BLaER1 treated with 17β-estradiol and CSF1 and Interleukin-3, amounts not matched to agents 10 nM and 100 nM (cell line): ENCODE data around the gene CD1C.
A peak's percentile ranks its signal among the peaks of the same experiment; 100 is the strongest.
"Not testable (repeated sequence)": the region's sequence is repeated elsewhere in the genome, so short reads cannot be mapped to it uniquely, and the experiment has no call there.

Experiments used
- H3K27ac ChIP-seq, 11 experiments: shearing (Covaris generic); formaldehyde crosslinking; 2 replicates each; pipeline ENCODE4 v1.8.1; 2022
- H3K27me3 ChIP-seq, 11 experiments: shearing (Covaris generic); formaldehyde crosslinking; 2 replicates each; pipeline ENCODE4 v1.8.1; 2022
- H3K36me3 ChIP-seq, 11 experiments: shearing (Covaris generic); formaldehyde crosslinking; 2 replicates each; pipeline ENCODE4 v1.8.1; 2022
- H3K4me1 ChIP-seq, 10 experiments: shearing (Covaris generic); formaldehyde crosslinking; 2 replicates each; pipeline ENCODE4 v1.8.1; 2022
- H3K4me2 ChIP-seq, 11 experiments: shearing (Covaris generic); formaldehyde crosslinking; 2 replicates each; pipeline ENCODE4 v1.8.1; 2022
- H3K4me3 ChIP-seq, 10 experiments: shearing (Covaris generic); formaldehyde crosslinking; 2 replicates each; pipeline ENCODE4 v1.8.1; 2022
- H3K9ac ChIP-seq, 11 experiments: shearing (Covaris generic); formaldehyde crosslinking; 2 replicates each; pipeline ENCODE4 v1.8.1; 2022
- H3K9me3 ChIP-seq, 11 experiments: shearing (Covaris generic); formaldehyde crosslinking; replicated peaks in 1 of 11; 2 replicates each; pipeline ENCODE4 v1.8.1; 2022
- H4K20me1 ChIP-seq, 11 experiments: shearing (Covaris generic); formaldehyde crosslinking; 2 replicates each; pipeline ENCODE4 v1.8.1; 2022
- Cebpa-rat ChIP-seq, 11 experiments: shearing (Covaris generic); IDR thresholded peaks; 2 replicates each; pipeline ENCODE4 v1.8.1; 2022

Gene CD1C

GRCh38 chr1:158257888-158258287, 31.8 kb upstream of the CD1C start:
- Histone ChIP-seq H3K9ac (no peak overlapping the region), H3K27ac (no peak overlapping the region), H3K27me3 (peaks cover 0 to 59% (median 0%) of the 10 kb centered on the region in 11 experiments; a peak in 5 of 22 replicates), H3K4me1 (peaks cover 0 to 29% (median 2%) of the 10 kb centered on the region in 10 experiments; a peak in 6 of 20 replicates), H3K4me2 (peak overlapping the region in 3 of 11 experiments; percentile 3 to 43 (median 17); a peak in 3 of 22 replicates), H3K4me3 (no peak overlapping the region), H3K9me3 (peaks cover 6 to 33% (median 24%) of the 10 kb centered on the region in 11 experiments), H4K20me1 (no peaks in the 10 kb centered on the region), H3K36me3 (no peaks in the 10 kb centered on the region)
- TF ChIP-seq Cebpa-rat (IDR thresholded peaks at IDR 0.05): no peak

GRCh38 chr1:158259117-158259516, 30.6 kb upstream of the CD1C start:
- Histone ChIP-seq H3K27me3 (peaks cover 0 to 49% (median 0%) of the 10 kb centered on the region in 11 experiments; a peak in 5 of 22 replicates), H3K4me2 (no peak overlapping the region), H3K27ac (no peak overlapping the region), H4K20me1 (no peaks in the 10 kb centered on the region), H3K4me3 (no peak overlapping the region), H3K36me3 (no peaks in the 10 kb centered on the region), H3K4me1 (peaks cover 0 to 29% (median 2%) of the 10 kb centered on the region in 10 experiments; a peak in 6 of 20 replicates), H3K9ac (no peak overlapping the region), H3K9me3 (peaks cover 6 to 33% (median 24%) of the 10 kb centered on the region in 11 experiments)
- TF ChIP-seq Cebpa-rat (IDR thresholded peaks at IDR 0.05): no peak

- Histone ChIP-seq H3K4me2 (no peak overlapping the region), H3K9me3 (peaks cover 13 to 23% (median 17%) of the 10 kb centered on the region in 11 experiments; a peak in 21 of 22 replicates), H3K4me1 (peaks cover 13 to 22% (median 14%) of the 10 kb centered on the region in 10 experiments), H3K9ac (no peak overlapping the region), H3K27me3 (no peaks in the 10 kb centered on the region), H3K36me3 (no peaks in the 10 kb centered on the region), H3K4me3 (no peak overlapping the region), H4K20me1 (no peaks in the 10 kb centered on the region), H3K27ac (no peak overlapping the region)
- TF ChIP-seq Cebpa-rat (IDR thresholded peaks at IDR 0.05): no peak
Measured at GRCh38 chr1:158272681-158273080, 17.0 kb upstream of the CD1C start.

GRCh38 chr1:158274797-158275196, 14.9 kb upstream of the CD1C start:
- H3K27me3 ChIP-seq: no peaks in the 10 kb centered on the region
- H3K9me3 ChIP-seq: peaks cover 17 to 26% (median 20%) of the 10 kb centered on the region in 11 experiments; a peak in 21 of 22 replicates
- H4K20me1 ChIP-seq: no peaks in the 10 kb centered on the region
- no peaks in the 10 kb centered on the region for H3K36me3 ChIP-seq
- H3K9ac ChIP-seq: no peak overlapping the region
- peak overlapping the region; percentile 8 to 60 (median 36) for H3K4me2 ChIP-seq
- peak overlapping the region in 2 of 11 experiments; percentile 6 to 7; a peak in 2 of 22 replicates for H3K27ac ChIP-seq
- H3K4me1 ChIP-seq: peaks cover 13 to 22% (median 14%) of the 10 kb centered on the region in 10 experiments
- no peak for TF ChIP-seq Cebpa-rat (IDR thresholded peaks at IDR 0.05)
- no peak overlapping the region for H3K4me3 ChIP-seq

GRCh38 chr1:158282421-158282820, 7.3 kb upstream of the CD1C start:
- not testable (repeated sequence) for H4K20me1 ChIP-seq, H3K9ac ChIP-seq, H3K27me3 ChIP-seq, H3K36me3 ChIP-seq
- H3K4me2 ChIP-seq: peak overlapping the region; percentile 26 to 98 (median 78); a peak in 21 of 22 replicates
- H3K9me3 ChIP-seq: peaks cover 20 to 42% (median 39%) of the 10 kb centered on the region in 11 experiments
- H3K4me3 ChIP-seq: peak overlapping the region in 5 of 10 experiments; percentile 2 to 44 (median 18); a peak in 5 of 20 replicates
- peak overlapping the region in 7 of 11 experiments; percentile 20 to 98 (median 50); a peak in 14 of 22 replicates for H3K27ac ChIP-seq
- H3K4me1 ChIP-seq: peaks cover 48 to 56% (median 53%) of the 10 kb centered on the region in 10 experiments

- no peaks in the 10 kb centered on the region; a peak in 1 of 22 replicates for H3K27me3 ChIP-seq
- TF ChIP-seq Cebpa-rat (IDR thresholded peaks at IDR 0.05): peak in 2 of 11 experiments; percentile 30 to 65; a peak in 3 of 22 replicates
- H3K4me3 ChIP-seq: peak overlapping the region in 6 of 10 experiments; percentile 12 to 42 (median 32); a peak in 7 of 20 replicates
- H3K9me3 ChIP-seq: peaks cover 17 to 37% (median 34%) of the 10 kb centered on the region in 11 experiments
- peak overlapping the region in 10 of 11 experiments; percentile 51 to 98 (median 92); a peak in 21 of 22 replicates for H3K27ac ChIP-seq
- H3K4me1 ChIP-seq: peaks cover 63 to 71% (median 69%) of the 10 kb centered on the region in 10 experiments
- no peaks in the 10 kb centered on the region; a peak in 1 of 22 replicates for H4K20me1 ChIP-seq
- peak overlapping the region in 7 of 11 experiments; percentile 32 to 77 (median 65); a peak in 12 of 22 replicates for H3K9ac ChIP-seq
- H3K36me3 ChIP-seq: peaks cover 0 to 4% (median 0%) of the 10 kb centered on the region in 11 experiments; a peak in 1 of 22 replicates
- H3K4me2 ChIP-seq: peak overlapping the region; percentile 83 to 98 (median 93)
Measured at GRCh38 chr1:158283965-158284364, 5.8 kb upstream of the CD1C start.

- H4K20me1 ChIP-seq: no peaks in the 10 kb centered on the region; a peak in 1 of 22 replicates
- H3K27me3 ChIP-seq: no peaks in the 10 kb centered on the region; a peak in 1 of 22 replicates
- peaks cover 5 to 20% (median 19%) of the 10 kb centered on the region in 11 experiments; a peak in 21 of 22 replicates for H3K9me3 ChIP-seq
- peak overlapping the region; percentile 54 to 86 (median 78); a peak in 21 of 22 replicates for H3K9ac ChIP-seq
- H3K27ac ChIP-seq: peak overlapping the region; percentile 48 to 98 (median 91); a peak in 21 of 22 replicates
- TF ChIP-seq Cebpa-rat (IDR thresholded peaks at IDR 0.05): peak in 9 of 11 experiments; percentile 12 to 76 (median 64); a peak in 13 of 22 replicates
- peak overlapping the region; percentile 86 to 98 (median 94) for H3K4me2 ChIP-seq
- H3K4me1 ChIP-seq: peaks cover 81 to 90% (median 87%) of the 10 kb centered on the region in 10 experiments
- peak overlapping the region in 8 of 10 experiments; percentile 20 to 54 (median 42); a peak in 12 of 20 replicates for H3K4me3 ChIP-seq
- peaks cover 0 to 4% (median 0%) of the 10 kb centered on the region in 11 experiments; a peak in 1 of 22 replicates for H3K36me3 ChIP-seq
Measured at GRCh38 chr1:158285756-158286241, 3.9 kb upstream of the CD1C start.

GRCh38 chr1:158286487-158286886, 3.2 kb upstream of the CD1C start:
- H3K27me3 ChIP-seq: no peaks in the 10 kb centered on the region; a peak in 1 of 22 replicates
- no peaks in the 10 kb centered on the region; a peak in 1 of 22 replicates for H4K20me1 ChIP-seq
- peak overlapping the region; percentile 48 to 98 (median 91); a peak in 21 of 22 replicates for H3K27ac ChIP-seq
- H3K4me1 ChIP-seq: peaks cover 88 to 96% (median 94%) of the 10 kb centered on the region in 10 experiments
- peak overlapping the region; percentile 86 to 97 (median 94) for H3K4me2 ChIP-seq
- peak overlapping the region; percentile 12 to 54 (median 42); a peak in 19 of 20 replicates for H3K4me3 ChIP-seq
- H3K9me3 ChIP-seq: peaks cover 4 to 17% (median 13%) of the 10 kb centered on the region in 11 experiments; a peak in 20 of 22 replicates
- H3K36me3 ChIP-seq: peaks cover 0 to 4% (median 0%) of the 10 kb centered on the region in 11 experiments; a peak in 1 of 22 replicates
- peak overlapping the region; percentile 54 to 86 (median 78); a peak in 21 of 22 replicates for H3K9ac ChIP-seq
- no peak for TF ChIP-seq Cebpa-rat (IDR thresholded peaks at IDR 0.05)
